GM18498 (cell line): ENCODE data around the gene ANGPT4.

Source experiments
- ATAC-seq: cut with Tn5 transposase; IDR thresholded peaks from one replicate; pipeline ENCODE4 v1.9.1; 2021; ENCODE audit warnings: mild to moderate bottlenecking, moderate library complexity; ENCODE audit not compliant: unreplicated experiment

ANGPT4 gene

GRCh38 chr20:916125-916799 lies at the start of gene ANGPT4:
Gene ANGPT4 (minus strand): TSS chr20:916334. CDS start chr20:916214, 120 bp downstream.
- no peak for ATAC-seq

GRCh38 chr20:963795-964194 lies 47.7 kb upstream of the ANGPT4 start:
- no peak for ATAC-seq

- no peak for ATAC-seq
Measured at GRCh38 chr20:962683-963082, 46.5 kb upstream of the ANGPT4 start.

GRCh38 chr20:962223-962622 lies 46.1 kb upstream of the ANGPT4 start:
- no peak for ATAC-seq

- ATAC-seq = no peak
Measured at GRCh38 chr20:961768-962167, 45.6 kb upstream of the ANGPT4 start.

GRCh38 chr20:959996-960615 lies 44.0 kb upstream of the ANGPT4 start:
- ATAC-seq = no peak

GRCh38 chr20:958936-959815 lies 43.0 kb upstream of the ANGPT4 start:
- no peak for ATAC-seq

DNA sequence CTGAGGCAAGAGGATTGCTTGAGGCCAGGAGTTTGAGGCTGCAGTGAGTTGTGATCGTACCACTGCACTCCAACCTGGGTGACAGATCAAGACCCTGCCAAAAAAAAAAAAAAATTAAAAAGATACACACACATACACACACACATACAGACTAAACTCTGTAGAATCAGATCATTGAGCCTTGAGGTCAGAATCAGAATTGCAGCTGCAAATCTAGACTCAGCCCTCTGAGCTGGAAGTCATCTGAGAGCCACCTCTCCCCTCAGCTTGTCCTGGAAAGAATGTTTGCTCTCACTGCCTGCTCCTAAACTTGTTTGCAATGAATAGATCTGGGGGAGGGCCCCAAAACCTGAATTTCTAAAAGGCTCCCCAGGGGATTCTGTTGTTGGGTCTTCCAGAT lies 41.4 kb upstream of the ANGPT4 start:
- ATAC-seq = no peak

DNA sequence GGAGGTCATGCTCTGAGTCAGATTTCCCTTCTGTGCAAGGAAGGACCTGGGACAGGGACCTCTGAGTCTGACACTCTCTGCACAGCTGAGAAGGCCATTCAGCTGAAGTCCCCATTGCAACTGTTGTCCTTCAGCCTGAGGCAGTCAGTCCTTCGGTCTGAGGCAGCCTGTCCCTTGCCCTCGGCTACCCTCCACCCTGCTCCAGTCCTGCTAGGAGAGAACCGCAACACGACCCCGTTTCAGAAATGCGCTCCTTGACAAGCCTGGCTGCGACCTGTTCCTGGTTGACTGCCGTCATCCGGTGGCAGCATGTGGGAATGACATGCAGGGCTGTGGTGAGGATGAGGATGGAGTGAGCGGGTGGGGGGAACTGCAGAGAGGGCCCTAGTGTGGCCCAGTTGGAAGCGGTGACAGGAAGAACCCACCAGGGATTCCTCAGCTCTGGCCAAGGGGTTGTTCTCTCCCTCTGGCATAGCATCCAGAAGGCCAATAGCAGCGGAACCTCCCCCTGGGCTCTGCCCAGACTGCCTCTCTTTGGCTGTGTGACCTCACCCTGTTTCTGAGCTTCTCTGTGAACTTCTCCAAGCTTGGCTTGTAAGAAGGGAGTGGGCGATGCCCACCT lies 40.3 kb upstream of the ANGPT4 start:
- peak; percentile 55 for ATAC-seq

- no peak for ATAC-seq
Measured at GRCh38 chr20:955656-956055, 39.5 kb upstream of the ANGPT4 start.

DNA sequence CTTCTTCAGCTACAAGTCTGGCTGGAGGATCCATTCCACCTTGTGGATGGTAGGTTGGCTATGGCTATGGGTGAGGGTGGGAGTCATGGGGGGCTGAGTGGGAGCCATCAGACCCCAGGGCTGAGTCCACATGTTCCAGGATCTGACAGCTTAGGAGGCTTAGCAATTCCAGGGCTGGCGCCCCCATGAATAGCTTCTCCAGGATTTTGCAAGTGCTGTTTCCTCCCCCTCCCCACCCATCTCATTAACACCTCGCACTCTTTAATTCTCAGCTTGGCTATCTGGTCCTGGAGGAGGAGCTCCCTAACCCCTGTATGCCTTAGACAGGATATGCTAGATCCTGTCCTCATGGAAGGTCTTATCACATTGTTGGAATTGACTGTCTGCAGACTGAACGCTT lies 39.0 kb upstream of the ANGPT4 start:
- ATAC-seq = no peak

DNA sequence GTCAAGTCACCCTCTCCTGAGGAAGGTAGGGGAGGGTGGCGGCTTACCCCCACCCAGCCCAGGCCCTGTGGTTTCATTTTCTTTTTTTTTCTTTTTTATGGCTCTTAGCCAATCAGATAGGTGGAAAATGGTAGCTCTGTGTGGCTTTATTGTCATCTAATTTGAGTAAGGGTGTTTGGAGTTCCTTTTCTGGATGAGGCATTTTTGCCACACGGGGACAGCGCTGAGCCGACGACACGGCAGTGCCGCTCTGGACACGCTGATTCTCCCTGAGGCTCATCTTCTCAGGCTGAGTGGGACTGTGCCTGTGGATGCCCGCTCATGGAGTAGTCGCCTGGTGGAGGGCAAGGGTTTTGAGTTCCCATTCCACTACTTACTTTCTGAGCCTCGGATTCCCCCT lies 37.6 kb upstream of the ANGPT4 start:
- ATAC-seq = no peak

GRCh38 chr20:952196-952795 lies 36.2 kb upstream of the ANGPT4 start:
- no peak for ATAC-seq

DNA sequence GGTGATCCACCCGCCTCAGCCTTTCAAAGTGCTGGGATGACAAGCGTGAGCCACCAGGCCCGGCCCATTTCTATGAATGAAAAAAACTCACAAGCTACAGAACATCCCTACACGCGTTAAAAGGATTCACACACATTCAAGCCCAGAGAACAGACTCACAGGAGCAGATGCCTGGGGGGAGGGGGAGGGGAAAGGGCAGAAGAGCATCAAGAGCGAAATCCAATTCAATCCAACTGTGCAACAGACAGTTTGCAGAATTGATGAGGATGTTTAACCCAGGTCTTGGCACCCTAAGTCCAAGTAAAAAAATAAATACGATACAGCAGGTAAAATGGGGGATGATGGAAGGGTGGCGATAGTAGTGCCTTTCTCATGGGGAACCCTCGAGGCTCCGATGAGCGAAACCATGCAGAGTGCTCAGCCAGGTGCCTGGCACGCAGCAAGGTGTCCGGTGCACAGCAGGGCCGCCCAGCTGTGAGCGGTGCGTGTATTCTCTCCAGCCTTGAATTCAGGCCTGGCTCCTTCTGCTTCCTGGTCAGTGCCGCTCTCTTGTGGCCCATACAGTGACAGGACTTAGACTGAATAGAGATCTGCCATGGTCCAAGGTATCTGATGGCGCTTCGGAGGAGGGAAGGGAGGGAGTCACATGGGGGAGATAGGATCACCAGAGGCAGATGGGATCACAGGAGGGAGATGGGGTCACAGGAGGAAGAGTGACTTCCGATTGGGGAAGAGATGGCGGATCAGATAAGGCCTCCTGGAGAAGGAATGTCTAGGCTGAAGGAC lies 35.4 kb upstream of the ANGPT4 start:
- no peak for ATAC-seq

DNA sequence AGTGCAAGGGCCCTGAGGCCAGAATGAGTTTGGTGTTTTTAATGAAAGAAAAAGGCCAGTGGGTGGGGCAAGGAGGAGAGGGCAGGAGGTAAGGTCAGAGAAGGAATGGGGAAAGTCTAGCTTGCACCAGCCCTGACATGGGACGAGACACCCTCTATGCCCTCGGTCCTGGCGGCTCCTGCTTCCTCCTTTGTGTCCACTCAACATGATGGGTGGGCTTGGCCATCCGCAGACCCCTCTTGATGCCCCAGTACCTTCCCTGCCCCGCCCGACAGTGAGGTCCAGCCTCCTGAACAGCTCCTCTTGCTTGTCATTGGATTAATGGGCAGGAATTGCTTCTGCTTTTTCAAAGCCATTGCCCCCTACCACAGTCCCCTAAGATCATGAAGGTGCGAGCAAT lies 33.6 kb upstream of the ANGPT4 start:
- no peak for ATAC-seq

GRCh38 chr20:946826-947225 lies 30.7 kb upstream of the ANGPT4 start:
- no peak for ATAC-seq

DNA sequence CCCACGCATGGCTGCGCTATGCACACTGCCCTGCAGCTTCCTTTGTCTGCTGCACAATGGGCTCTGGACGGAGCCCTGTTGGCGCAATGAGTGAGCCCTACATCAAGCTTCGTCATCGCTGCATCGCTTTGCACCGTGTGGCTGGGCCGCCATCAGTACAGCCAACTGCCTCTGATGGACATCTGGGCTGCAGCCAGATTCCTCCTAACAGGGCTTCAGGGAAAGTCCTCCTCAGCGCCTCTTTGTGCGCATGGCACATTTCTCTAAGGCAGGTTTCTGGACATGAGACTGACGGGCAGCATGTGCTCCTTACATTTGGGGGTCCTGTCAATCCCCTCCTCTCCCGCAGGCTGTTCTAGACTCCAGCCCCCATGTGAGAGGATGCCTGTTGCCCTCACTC lies 29.7 kb upstream of the ANGPT4 start:
- ATAC-seq = no peak

DNA sequence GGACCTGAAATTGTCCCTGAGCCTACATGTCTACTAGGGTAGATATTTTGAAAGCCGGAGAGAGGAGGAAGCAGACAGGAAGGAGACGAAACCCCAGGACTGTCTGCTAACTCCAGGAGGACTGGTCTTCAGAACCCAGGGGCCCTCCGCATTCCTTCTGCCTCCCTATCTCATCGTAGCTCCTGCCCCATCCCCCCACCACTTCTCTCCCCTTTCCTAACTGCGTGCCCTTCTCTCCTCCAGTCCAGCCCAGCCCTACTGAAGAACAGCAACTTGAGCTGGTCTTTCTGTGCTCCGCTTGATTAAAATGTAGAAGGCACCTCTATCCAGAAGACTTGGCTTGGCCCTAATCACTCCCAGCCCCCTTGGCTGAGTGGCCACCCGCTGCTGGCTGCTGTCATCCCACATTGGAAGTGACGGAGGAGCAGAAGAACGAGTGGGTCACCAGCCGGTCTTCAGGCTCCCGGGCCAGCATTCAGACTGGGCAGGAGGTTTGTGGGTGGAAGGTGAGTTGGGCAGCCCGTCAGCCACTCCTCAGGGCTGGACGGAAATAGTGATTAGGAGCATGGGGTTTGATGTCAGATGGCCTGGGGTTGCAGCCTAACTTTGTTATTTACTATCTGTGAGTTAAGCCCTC lies 28.8 kb upstream of the ANGPT4 start:
- no peak for ATAC-seq

GRCh38 chr20:944148-944547 lies 28.0 kb upstream of the ANGPT4 start:
- ATAC-seq = no peak

DNA sequence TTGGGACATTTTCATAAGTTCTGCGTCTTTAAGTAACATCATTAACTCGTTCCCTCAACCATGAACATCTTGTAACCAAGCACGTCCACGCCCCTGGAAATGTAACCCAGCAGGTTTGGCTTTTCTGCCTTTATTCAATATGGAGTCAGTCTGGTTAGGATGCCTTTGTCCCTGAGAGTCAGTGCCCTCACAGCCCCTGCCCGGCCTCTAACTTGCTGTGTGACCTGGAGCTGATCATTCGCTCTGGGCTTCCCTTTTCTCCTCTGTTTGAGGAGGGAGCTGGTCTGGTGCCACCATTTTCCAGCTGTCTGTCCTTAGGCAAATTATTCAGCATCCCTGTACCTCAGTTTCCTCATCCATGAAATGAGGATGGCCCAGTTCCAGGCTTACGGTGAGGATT lies 26.5 kb upstream of the ANGPT4 start:
- ATAC-seq = no peak
